ENCODE measurements around the gene KLK1. TPM values are rescaled to one million over a fixed set of nuclear protein-coding genes. Genes with fewer than 3 reads are reported as not detected.

Gene KLK1
- total RNA-seq, 1 donor: not detected

- Histone ChIP-seq H2AFZ (ENCODE audit: low read length) (no peak overlapping the region), H3K27ac (ENCODE audit: low read depth, low read length) (no peak overlapping the region), H3K79me2 (ENCODE audit: insufficient read depth, low read length) (no peaks in the 10 kb centered on the region), H3K4me2 (ENCODE audit: insufficient read depth, low read length) (no peak overlapping the region), H3K9me3 (ENCODE audit: low read depth, low read length) (no peaks in the 10 kb centered on the region), H3K36me3 (ENCODE audit: insufficient read depth, low read length) (no peaks in the 10 kb centered on the region), H3K4me1 (ENCODE audit: insufficient read depth, low read length) (no peaks in the 10 kb centered on the region), H3K27me3 (ENCODE audit: insufficient read depth, low read length) (no peaks in the 10 kb centered on the region), H4K20me1 (ENCODE audit: insufficient read depth, low read length) (no peaks in the 10 kb centered on the region), H3K4me3 (ENCODE audit: insufficient read depth, low read length) (no peak overlapping the region)
- DNase-seq (ENCODE audit: insufficient read length, low spot score, missing footprints): no peak
- TF ChIP-seq CTCF (IDR thresholded peaks at IDR 0.05; ENCODE audit: extremely low read depth, low read depth, low read length): no peak
Observed at GRCh38 chr19:50829801-50830200, 6.2 kb upstream of the KLK1 start.

GRCh38 chr19:50827476-50827875, 3.9 kb upstream of the KLK1 start:
- Histone ChIP-seq H3K4me2 (ENCODE audit: insufficient read depth, low read length) (no peak overlapping the region), H3K4me3 (ENCODE audit: insufficient read depth, low read length) (no peak overlapping the region), H3K9me3 (ENCODE audit: low read depth, low read length) (no peaks in the 10 kb centered on the region), H3K36me3 (ENCODE audit: insufficient read depth, low read length) (no peaks in the 10 kb centered on the region), H3K27me3 (ENCODE audit: insufficient read depth, low read length) (no peaks in the 10 kb centered on the region), H2AFZ (ENCODE audit: low read length) (no peak overlapping the region), H3K27ac (ENCODE audit: low read depth, low read length) (no peak overlapping the region), H3K4me1 (ENCODE audit: insufficient read depth, low read length) (no peaks in the 10 kb centered on the region), H4K20me1 (ENCODE audit: insufficient read depth, low read length) (no peaks in the 10 kb centered on the region), H3K79me2 (ENCODE audit: insufficient read depth, low read length) (no peaks in the 10 kb centered on the region)
- DNase-seq (ENCODE audit: insufficient read length, low spot score, missing footprints): no peak
- no peak for TF ChIP-seq CTCF (IDR thresholded peaks at IDR 0.05; ENCODE audit: extremely low read depth, low read depth, low read length)

- peaks cover 6% of the 10 kb centered on the region for H3K27me3 ChIP-seq (ENCODE audit: insufficient read depth, low read length)
- H3K4me3 ChIP-seq (ENCODE audit: insufficient read depth, low read length): no peak overlapping the region
- DNase-seq (ENCODE audit: insufficient read length, low spot score, missing footprints): peak; percentile 54
- H3K4me1 ChIP-seq (ENCODE audit: insufficient read depth, low read length): no peaks in the 10 kb centered on the region
- H3K4me2 ChIP-seq (ENCODE audit: insufficient read depth, low read length): no peak overlapping the region
- no peaks in the 10 kb centered on the region for H3K9me3 ChIP-seq (ENCODE audit: low read depth, low read length)
- no peak for TF ChIP-seq CTCF (IDR thresholded peaks at IDR 0.05; ENCODE audit: extremely low read depth, low read depth, low read length)
- H3K79me2 ChIP-seq (ENCODE audit: insufficient read depth, low read length): no peaks in the 10 kb centered on the region
- no peaks in the 10 kb centered on the region for H3K36me3 ChIP-seq (ENCODE audit: insufficient read depth, low read length)
- H2AFZ ChIP-seq (ENCODE audit: low read length): no peak overlapping the region
- H3K27ac ChIP-seq (ENCODE audit: low read depth, low read length): no peak overlapping the region
- no peaks in the 10 kb centered on the region for H4K20me1 ChIP-seq (ENCODE audit: insufficient read depth, low read length)
Observed at GRCh38 chr19:50826492-50827240, 3.1 kb upstream of the KLK1 start.

GRCh38 chr19:50822661-50823208, 852 bp downstream of the KLK1 start:
- H3K36me3 ChIP-seq (ENCODE audit: insufficient read depth, low read length): no peaks in the 10 kb centered on the region
- DNase-seq (ENCODE audit: insufficient read length, low spot score, missing footprints): peak; percentile 65
- H3K4me2 ChIP-seq (ENCODE audit: insufficient read depth, low read length): no peak overlapping the region
- no peaks in the 10 kb centered on the region for H3K79me2 ChIP-seq (ENCODE audit: insufficient read depth, low read length)
- H4K20me1 ChIP-seq (ENCODE audit: insufficient read depth, low read length): no peaks in the 10 kb centered on the region
- no peak overlapping the region for H2AFZ ChIP-seq (ENCODE audit: low read length)
- no peaks in the 10 kb centered on the region for H3K4me1 ChIP-seq (ENCODE audit: insufficient read depth, low read length)
- no peaks in the 10 kb centered on the region for H3K9me3 ChIP-seq (ENCODE audit: low read depth, low read length)
- TF ChIP-seq CTCF (IDR thresholded peaks at IDR 0.05; ENCODE audit: extremely low read depth, low read depth, low read length): no peak
- no peak overlapping the region for H3K4me3 ChIP-seq (ENCODE audit: insufficient read depth, low read length)
- H3K27ac ChIP-seq (ENCODE audit: low read depth, low read length): no peak overlapping the region
- peaks cover 28% of the 10 kb centered on the region for H3K27me3 ChIP-seq (ENCODE audit: insufficient read depth, low read length)
